Measurements from ENCODE around the gene EPM2A. TPM values are rescaled to one million over a fixed set of nuclear protein-coding genes. Genes with fewer than 3 reads are reported as not detected.
A peak's percentile ranks its signal among the peaks of the same experiment; 100 is the strongest.
"Not testable (repeated sequence)": the region's sequence is repeated elsewhere in the genome, so short reads cannot be mapped to it uniquely, and the experiment has no call there.

Gene EPM2A
- polyA plus RNA-seq, 5 donors, result 6.5 to 8.9 (median 6.8) TPM

GRCh38 chr6:145733810-145734209 lies 1.5 kb downstream of the EPM2A start:
- DNase-seq, result no peak

- DNase-seq, result no peak
Observed at GRCh38 chr6:145733207-145733606, 2.1 kb downstream of the EPM2A start.

- no peak for DNase-seq
Observed at GRCh38 chr6:145731447-145731846, 3.9 kb downstream of the EPM2A start.

- no peak for DNase-seq
Observed at GRCh38 chr6:145729887-145730286, 5.4 kb downstream of the EPM2A start.

- no peak for DNase-seq
Observed at GRCh38 chr6:145728444-145729385, 6.6 kb downstream of the EPM2A start.

- DNase-seq, result no peak
Observed at GRCh38 chr6:145727817-145728388, 7.4 kb downstream of the EPM2A start.

- no peak for DNase-seq
Observed at GRCh38 chr6:145725570-145725969, 9.8 kb downstream of the EPM2A start.

GRCh38 chr6:145723646-145724045 lies 11.7 kb downstream of the EPM2A start:
- DNase-seq, result no peak

- DNase-seq, result no peak
Observed at GRCh38 chr6:145722190-145722589, 13.1 kb downstream of the EPM2A start.

GRCh38 chr6:145721144-145721543 lies 14.2 kb downstream of the EPM2A start:
- DNase-seq, result no peak

- no peak for DNase-seq
Observed at GRCh38 chr6:145715426-145715825, 19.9 kb downstream of the EPM2A start.

- DNase-seq, result no peak
Observed at GRCh38 chr6:145714731-145715130, 20.6 kb downstream of the EPM2A start.

- DNase-seq, result no peak
Observed at GRCh38 chr6:145713773-145714172, 21.5 kb downstream of the EPM2A start.

- no peak for DNase-seq
Observed at GRCh38 chr6:145711372-145711771, 23.9 kb downstream of the EPM2A start.

GRCh38 chr6:145707397-145707796 lies 27.9 kb downstream of the EPM2A start:
- DNase-seq, result no peak

- DNase-seq, result no peak
Observed at GRCh38 chr6:145705561-145705960, 29.8 kb downstream of the EPM2A start.

- DNase-seq, result peak in 1 of 2 donors; percentile 6
Observed at GRCh38 chr6:145704143-145704781, 31.1 kb downstream of the EPM2A start.

- no peak for DNase-seq
Observed at GRCh38 chr6:145699462-145699861, 35.9 kb downstream of the EPM2A start.

GRCh38 chr6:145697401-145697800 lies 37.9 kb downstream of the EPM2A start:
- DNase-seq, result not testable (repeated sequence)

GRCh38 chr6:145694083-145694737 lies 41.1 kb downstream of the EPM2A start:
- DNase-seq, result no peak

- DNase-seq, result no peak
Observed at GRCh38 chr6:145690969-145691368, 44.4 kb downstream of the EPM2A start.

- DNase-seq, result no peak
Observed at GRCh38 chr6:145689529-145689928, 45.8 kb downstream of the EPM2A start.

Data from right lung (tissue), 5 donors.